NCI-H146 treated with DMSO at 0.1 percent for 48 hours (cell line): Measurements from ENCODE around the gene SMIM32.

Source experiments
- DNase-seq: peaks from one replicate; lab custom pipeline; 2025; ENCODE audit not compliant: unreplicated experiment; lab: John Stamatoyannopoulos, UW

SMIM32 gene

GRCh38 chr5:136192526-136193321, at the start of gene SMIM32:
TSS of gene SMIM32 (minus strand) at chr5:136193162. CDS start at chr5:136192524, 638 bp downstream.
- DNase-seq: peak; percentile 17

GRCh38 chr5:136242611-136243010, 49.6 kb upstream of the SMIM32 start:
- no peak for DNase-seq

- DNase-seq: peak; percentile 73
These were observed 49.2 kb upstream of the SMIM32 start for GRCh38 chr5:136242136-136242535.

DNA sequence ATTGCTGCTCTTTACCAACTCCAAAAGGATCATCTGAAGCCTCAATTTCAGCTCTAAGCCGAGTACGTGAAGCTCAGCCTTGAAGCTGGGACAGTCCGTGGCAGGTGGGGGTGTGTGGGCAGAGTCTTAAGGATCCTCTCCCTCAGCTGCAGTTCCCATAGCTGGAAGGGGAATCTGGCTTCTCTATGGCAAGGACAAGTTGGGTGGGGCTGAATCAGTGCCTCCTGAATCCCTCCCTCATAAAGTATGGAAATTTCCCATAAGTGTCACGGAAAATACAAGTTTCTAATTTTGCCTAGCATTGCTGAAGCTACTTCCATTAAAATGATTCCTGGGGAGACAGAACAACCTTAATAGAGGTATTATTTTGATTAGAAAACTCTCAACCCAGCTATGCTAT, 47.9 kb upstream of the SMIM32 start:
- DNase-seq: no peak

DNA sequence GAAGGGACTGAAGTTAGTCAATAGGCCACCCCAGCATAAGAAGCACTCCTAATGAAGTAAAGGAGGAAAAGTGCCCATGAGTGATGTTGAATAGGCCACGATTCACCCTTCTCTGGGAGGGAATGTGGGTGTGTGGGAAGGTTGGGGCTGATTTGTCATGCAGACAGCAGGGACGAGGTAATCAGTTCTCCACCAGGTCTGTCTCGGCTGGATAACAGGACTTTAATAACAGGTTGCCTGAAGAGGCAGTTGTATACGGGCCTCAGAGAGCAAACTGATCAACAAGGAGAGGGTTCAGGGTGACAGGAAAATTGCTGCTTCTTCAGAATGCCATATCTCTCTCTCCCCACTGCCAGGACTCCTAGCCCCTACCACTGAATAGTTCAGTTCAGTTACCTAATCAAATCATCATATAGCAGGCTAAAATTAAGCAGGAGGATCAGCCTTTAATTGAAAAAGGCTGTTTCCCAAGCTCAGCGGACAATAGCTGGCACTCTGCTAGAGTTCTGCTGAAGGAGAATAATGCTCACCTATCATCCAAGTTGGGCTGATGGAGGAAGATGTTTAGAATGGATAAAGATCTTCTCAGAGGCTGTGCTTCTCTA, 43.6 kb upstream of the SMIM32 start:
- DNase-seq: no peak

GRCh38 chr5:136235321-136235720, 42.4 kb upstream of the SMIM32 start:
- DNase-seq: no peak

DNA sequence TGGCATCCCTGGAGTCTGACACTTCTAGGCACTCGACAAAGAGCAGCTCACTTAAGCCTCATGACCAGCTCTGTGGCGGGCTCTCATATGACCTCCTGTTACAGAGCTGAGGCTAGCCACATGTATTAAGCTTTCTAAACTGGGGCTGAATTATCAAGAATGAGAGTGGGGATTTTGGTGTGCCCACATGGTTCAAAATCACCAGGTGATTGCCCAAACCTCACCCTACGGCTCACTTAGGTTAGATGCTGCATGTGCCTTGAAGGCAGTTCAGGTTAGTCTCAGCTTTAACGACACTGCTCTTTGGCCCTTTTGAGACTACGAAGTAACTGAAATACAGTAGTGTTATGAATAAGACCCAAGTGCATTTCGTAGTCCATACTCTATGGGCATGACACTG, 39.4 kb upstream of the SMIM32 start:
- DNase-seq: no peak

GRCh38 chr5:136230176-136230575, 37.2 kb upstream of the SMIM32 start:
- no peak for DNase-seq

- DNase-seq: no peak
These were observed 35.3 kb upstream of the SMIM32 start for GRCh38 chr5:136228136-136228757.

DNA sequence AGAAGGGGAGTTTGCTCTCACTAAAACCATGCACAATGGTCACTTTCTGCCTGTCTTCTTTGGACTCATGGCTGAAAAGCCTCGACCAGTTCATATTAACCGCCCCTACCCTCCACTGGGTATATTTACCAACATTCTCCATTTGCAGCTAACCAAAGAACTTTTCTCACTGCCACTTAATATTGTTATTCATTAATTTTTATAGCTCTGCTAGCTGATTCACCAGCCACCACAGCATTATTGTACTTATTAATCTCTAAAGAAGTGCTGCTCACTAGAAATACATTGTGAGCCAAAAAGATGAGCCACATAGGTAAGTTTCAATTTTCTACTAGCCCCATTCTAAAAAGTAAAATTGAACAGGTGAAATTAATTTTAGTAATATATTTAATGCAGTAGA, 33.4 kb upstream of the SMIM32 start:
- DNase-seq: no peak

GRCh38 chr5:136225796-136226195, 32.8 kb upstream of the SMIM32 start:
- DNase-seq: no peak

DNA sequence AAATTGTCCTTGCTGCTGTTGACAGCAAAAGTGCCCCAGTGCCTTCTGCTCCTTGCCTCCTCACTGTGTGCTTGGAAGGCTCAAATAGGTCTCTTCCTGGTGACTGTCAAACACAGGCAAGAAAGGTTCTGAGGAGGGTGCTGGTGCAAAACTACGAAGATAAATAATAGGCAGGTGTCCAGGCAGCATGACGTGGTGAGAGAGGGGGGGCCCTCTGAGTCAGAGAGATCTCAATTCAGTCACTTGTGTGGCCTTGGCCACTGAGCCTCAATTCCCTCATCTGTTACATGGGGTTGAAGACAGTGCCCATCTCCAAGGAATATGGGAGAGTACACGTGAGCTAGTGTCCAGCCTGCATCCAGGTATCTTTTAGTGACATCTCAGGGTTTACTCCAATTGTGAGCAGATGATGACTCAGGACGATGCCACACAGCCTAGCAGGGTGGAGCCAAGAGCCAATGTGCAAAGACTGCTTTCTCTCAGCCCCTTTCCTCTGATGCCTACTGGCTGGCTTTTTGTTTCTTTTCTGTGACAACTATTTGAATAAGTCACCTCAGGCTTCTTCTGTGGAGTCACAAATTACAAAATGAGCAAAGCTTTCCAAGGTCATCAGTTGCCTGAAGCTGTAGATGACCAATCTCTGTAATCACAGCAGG, 29.7 kb upstream of the SMIM32 start:
- DNase-seq: no peak

- no peak for DNase-seq
These were observed 28.4 kb upstream of the SMIM32 start for GRCh38 chr5:136221340-136221739.

DNA sequence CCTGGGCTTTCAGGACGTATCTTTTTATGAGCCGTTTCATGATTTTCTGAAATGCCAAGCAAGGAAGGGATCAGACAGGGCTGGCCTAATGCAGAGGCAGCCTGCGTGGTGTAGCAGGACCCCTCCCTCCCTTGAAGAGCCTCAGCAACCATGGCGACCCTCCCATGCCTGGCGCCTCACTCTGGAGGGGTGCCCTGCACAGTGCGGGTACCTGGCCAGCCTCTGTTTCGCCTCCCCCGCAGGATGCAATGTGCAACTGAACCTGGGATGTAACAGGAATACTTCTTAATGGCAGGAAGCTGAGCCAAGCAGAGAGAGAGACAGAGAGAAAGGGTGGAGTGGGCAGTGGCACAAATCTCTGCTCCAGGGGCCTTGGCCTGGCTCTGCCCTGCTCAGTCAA, 23.3 kb upstream of the SMIM32 start:
- no peak for DNase-seq

DNA sequence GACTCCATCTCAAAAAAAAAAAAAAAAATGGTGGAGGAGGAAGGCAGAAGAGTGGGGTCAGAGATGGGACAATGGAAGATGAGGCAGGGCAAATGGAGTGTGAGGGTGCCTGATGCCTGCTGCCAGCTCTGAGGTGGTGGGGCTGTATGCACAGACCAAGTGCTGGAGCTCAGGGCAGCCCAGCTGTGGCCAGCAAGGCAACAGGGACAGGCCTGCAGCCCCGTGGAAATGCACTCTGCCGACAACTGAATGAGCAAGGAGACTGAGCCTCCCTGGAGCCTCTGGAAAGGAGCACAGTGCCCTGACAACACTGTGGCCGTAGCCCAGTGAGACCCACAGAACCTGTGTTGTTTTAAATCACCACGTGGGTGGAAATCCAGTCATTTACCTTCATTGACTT, 22.9 kb upstream of the SMIM32 start:
- DNase-seq: no peak

DNA sequence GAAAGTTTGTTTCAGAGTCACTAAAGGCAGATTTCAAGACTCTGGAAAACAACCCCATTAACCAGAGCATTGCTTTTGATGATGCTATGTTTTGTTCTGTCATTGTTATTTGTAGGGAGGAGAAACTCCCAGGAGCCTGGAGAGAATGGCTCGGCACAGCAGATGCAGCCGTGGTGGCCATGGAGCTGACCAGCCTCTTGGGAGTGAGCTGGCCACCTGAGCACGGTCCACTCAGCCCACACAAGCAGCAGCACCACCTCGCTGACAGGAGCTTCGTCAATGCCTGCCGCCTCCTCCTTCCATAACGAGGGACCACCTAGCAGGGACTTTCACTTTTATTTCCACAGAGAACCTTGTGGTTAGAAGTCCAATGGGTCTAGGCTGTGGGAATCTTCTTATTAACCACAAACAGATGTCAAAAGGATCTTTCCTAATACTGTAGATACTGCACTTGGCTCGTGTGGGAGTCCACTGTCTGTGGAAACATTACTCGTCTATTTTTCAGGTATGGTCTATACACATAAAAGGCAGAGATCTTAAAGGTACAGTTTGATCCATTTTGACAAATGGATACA, 21.0 kb upstream of the SMIM32 start:
- DNase-seq: no peak

DNA sequence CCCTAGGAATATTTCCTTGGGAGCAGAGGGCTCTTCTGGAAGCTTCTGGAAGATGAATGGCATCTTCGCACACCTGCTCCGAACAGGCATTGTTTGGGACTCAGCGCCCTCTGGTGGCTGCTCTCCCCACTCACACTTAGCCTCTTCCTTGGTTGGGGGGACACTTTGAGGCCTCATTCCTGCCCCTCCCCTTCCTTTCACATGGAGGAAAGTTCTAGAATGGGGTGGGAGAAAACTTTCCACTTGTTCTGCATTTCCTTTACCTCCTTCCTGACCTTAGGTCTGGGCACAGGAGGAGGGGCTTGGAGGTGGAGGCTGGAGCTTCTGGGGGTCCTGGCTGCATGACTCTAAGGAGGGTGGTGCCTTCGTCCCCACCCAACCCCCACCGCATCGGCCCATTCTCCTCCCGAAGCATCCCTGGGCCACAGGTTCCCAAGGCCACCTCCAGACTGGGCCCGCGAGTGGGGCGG, 19.3 kb upstream of the SMIM32 start:
- DNase-seq: no peak

- no peak for DNase-seq
These were observed 18.5 kb upstream of the SMIM32 start for GRCh38 chr5:136211282-136212040.

DNA sequence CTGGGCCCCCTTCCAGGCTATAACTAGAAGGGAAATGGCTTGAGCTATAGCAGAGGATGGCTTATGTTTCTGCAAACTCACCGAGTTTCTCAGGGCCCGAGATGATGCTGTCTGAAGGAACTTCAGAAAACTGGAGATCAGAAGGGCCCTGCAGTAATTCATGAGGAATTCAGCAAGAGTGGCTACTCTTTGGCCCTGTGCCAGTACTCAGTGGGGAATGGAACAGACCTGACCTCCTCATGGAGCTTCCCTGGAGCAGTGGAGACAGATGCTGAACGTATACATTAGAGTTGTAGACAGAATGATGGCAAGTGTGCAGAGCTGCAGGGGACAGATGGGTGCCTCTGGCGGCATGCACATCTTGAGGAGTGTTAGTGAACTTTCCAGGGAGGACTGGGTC, 17.3 kb upstream of the SMIM32 start:
- no peak for DNase-seq

DNA sequence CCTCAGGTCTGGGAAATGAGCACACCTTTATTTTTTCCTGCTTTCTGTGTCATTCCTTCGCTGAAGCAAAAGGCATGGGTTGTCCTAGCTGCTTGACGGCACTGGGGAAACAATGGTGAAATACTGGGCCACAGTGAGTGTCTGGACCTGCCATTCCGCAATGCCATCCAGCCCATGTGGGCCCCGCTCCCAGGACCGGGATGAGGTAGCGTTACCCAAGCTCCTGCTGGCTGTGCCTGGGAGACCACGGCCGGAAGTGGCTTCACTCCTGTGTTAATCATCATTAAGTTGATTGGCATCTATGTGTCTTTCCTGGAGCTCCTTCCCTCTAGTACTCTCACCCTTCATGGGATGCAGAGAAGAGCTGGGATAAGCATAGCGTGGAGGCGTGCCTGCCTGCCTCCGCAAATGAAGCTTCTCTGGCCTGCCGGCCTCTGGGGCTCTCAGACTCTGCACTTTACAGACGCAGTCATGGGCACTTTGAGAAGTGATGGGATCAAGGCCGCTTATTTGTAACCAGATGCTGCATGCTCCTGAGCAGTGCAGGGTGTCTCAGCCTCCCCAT, 16.5 kb upstream of the SMIM32 start:
- no peak for DNase-seq
